ENCODE data around the gene MYBPHL.

GRCh38 chr1:109246141-109246551, 60.7 kb downstream of the MYBPHL start:
- TF ChIP-seq POLR2A (IDR thresholded peaks at IDR 0.05) (no peak), CTCF (IDR thresholded peaks at IDR 0.05 in 4 of 5, conservative IDR thresholded peaks at IDR 0.05 in 1 of 5) (no peak)
